Measurements from ENCODE around the gene ADGRG1. TPM values are rescaled to one million over a fixed set of nuclear protein-coding genes. Genes with fewer than 3 reads are reported as not detected.

Gene ADGRG1
- total RNA-seq, 1 donor from 2014 or later: 19.7 TPM

GRCh38 chr16:57600952-57601580 is 27.4 kb upstream of the ADGRG1 start:
- peaks cover 8% of the 10 kb centered on the region for H3K4me1 Mint-ChIP-seq (ENCODE audit: low read depth)
- H3K9me3 Mint-ChIP-seq (ENCODE audit: low read depth): peaks cover 3% of the 10 kb centered on the region
- no peak for DNase-seq (ENCODE audit: low spot score, unreplicated experiment)
- H3K4me3 Mint-ChIP-seq (ENCODE audit: low read depth): no peak overlapping the region
- peaks cover 7% of the 10 kb centered on the region for H3K27me3 Mint-ChIP-seq
- H3K27ac Mint-ChIP-seq: no peak overlapping the region
- no peaks in the 10 kb centered on the region for H3K36me3 Mint-ChIP-seq (ENCODE audit: insufficient read depth)
- no peak for TF ChIP-seq CTCF (IDR thresholded peaks at IDR 0.05; ENCODE audit: unreplicated experiment)

DNA sequence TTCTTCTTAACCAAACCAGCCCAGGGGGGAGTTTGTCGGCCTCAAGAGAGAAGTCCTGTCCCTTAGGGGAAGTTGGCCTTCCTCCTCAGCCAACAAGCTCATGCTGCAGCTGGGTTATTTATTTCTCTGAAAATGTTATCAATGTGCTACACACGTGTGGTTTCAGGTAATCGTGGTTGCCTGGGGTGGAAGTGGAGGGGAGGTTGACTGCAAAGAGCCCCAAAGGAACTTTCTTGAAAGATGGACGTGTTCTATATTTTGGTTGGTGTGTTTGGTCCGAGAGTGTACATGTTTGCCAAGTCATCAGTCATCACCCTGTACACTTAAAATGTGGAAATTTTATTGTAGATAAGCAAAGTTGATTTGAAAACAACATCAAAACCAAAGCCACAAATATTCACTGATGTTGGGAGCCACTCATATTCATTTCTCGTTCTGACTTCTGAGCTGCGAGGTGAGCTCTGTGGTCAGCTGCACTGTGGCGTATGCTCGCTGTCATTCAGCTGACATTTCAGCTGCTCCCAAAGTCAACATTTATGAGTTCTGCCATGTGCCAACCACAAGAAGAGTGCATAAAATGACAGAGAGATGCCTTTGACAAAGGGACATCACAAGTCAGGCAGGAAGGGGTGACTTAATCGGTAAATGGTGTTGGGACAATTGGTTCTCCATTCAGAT is 26.5 kb upstream of the ADGRG1 start:
- H3K4me3 Mint-ChIP-seq (ENCODE audit: low read depth): no peak overlapping the region
- no peak for DNase-seq (ENCODE audit: low spot score, unreplicated experiment)
- H3K9me3 Mint-ChIP-seq (ENCODE audit: low read depth): peaks cover 3% of the 10 kb centered on the region
- peaks cover 7% of the 10 kb centered on the region for H3K27me3 Mint-ChIP-seq
- no peaks in the 10 kb centered on the region for H3K36me3 Mint-ChIP-seq (ENCODE audit: insufficient read depth)
- H3K4me1 Mint-ChIP-seq (ENCODE audit: low read depth): peaks cover 13% of the 10 kb centered on the region
- TF ChIP-seq CTCF (IDR thresholded peaks at IDR 0.05; ENCODE audit: unreplicated experiment): no peak
- peak overlapping the region; percentile 5 for H3K27ac Mint-ChIP-seq

GRCh38 chr16:57603115-57604024 is 25.1 kb upstream of the ADGRG1 start:
- TF ChIP-seq CTCF (IDR thresholded peaks at IDR 0.05; ENCODE audit: unreplicated experiment): no peak
- H3K4me3 Mint-ChIP-seq (ENCODE audit: low read depth): no peak overlapping the region
- H3K4me1 Mint-ChIP-seq (ENCODE audit: low read depth): peaks cover 22% of the 10 kb centered on the region
- H3K27me3 Mint-ChIP-seq: peaks cover 7% of the 10 kb centered on the region
- no peak for DNase-seq (ENCODE audit: low spot score, unreplicated experiment)
- H3K27ac Mint-ChIP-seq: no peak overlapping the region
- no peaks in the 10 kb centered on the region for H3K36me3 Mint-ChIP-seq (ENCODE audit: insufficient read depth)
- H3K9me3 Mint-ChIP-seq (ENCODE audit: low read depth): no peaks in the 10 kb centered on the region

DNA sequence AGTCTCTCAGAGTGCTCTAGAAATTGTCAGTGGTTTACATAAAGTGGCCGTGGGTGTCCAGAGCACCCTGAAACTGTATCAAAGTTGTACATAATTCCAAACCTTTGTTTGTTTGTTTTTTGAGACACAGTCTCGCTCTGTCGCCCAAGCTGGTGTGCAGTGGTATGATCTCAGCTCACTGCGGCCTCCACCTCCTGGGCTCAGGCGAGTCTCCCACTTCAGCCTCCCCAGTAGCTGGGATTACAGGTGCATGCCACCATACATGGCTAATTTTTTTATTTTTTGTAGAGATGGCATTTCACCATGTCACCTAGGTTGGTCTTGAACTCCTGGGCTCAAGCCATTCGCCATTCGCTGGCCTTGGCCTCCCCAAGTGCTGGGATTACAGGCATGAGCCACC is 24.3 kb upstream of the ADGRG1 start:
- H3K4me1 Mint-ChIP-seq (ENCODE audit: low read depth): peaks cover 25% of the 10 kb centered on the region
- no peaks in the 10 kb centered on the region for H3K36me3 Mint-ChIP-seq (ENCODE audit: insufficient read depth)
- H3K27ac Mint-ChIP-seq: no peak overlapping the region
- TF ChIP-seq CTCF (IDR thresholded peaks at IDR 0.05; ENCODE audit: unreplicated experiment): no peak
- DNase-seq (ENCODE audit: low spot score, unreplicated experiment): no peak
- H3K9me3 Mint-ChIP-seq (ENCODE audit: low read depth): no peaks in the 10 kb centered on the region
- H3K4me3 Mint-ChIP-seq (ENCODE audit: low read depth): no peak overlapping the region
- peaks cover 7% of the 10 kb centered on the region for H3K27me3 Mint-ChIP-seq

- peaks cover 25% of the 10 kb centered on the region for H3K4me1 Mint-ChIP-seq (ENCODE audit: low read depth)
- no peaks in the 10 kb centered on the region for H3K36me3 Mint-ChIP-seq (ENCODE audit: insufficient read depth)
- no peak for DNase-seq (ENCODE audit: low spot score, unreplicated experiment)
- H3K27me3 Mint-ChIP-seq: peaks cover 7% of the 10 kb centered on the region
- peak overlapping the region; percentile 97 for H3K27ac Mint-ChIP-seq
- no peak overlapping the region for H3K4me3 Mint-ChIP-seq (ENCODE audit: low read depth)
- no peak for TF ChIP-seq CTCF (IDR thresholded peaks at IDR 0.05; ENCODE audit: unreplicated experiment)
- no peaks in the 10 kb centered on the region for H3K9me3 Mint-ChIP-seq (ENCODE audit: low read depth)
These were observed 22.1 kb upstream of the ADGRG1 start for GRCh38 chr16:57606147-57606846.

All from progenitor cell of endocrine pancreas (in vitro differentiated cells).